Left lung (tissue), 10 donors: ENCODE results near the gene CENPU. TPM values are rescaled to one million over a fixed set of nuclear protein-coding genes. Genes with fewer than 3 reads are reported as not detected.

Experiments
- ATAC-seq: fragments of 200-7000 bp; cut with Tn5 transposase; one replicate; pipeline ENCODE4 v1.9.1; 2020; ENCODE audit warnings: moderate library complexity
- DNase-seq, 4 donors: peaks; one replicate each; pipeline ENCODE4 v3.0.0-alpha.2; 2013 to 2020
- H3K27ac ChIP-seq, 2 donors: fragments of 200-600 bp; sonication (generic) in 1 of 2; one replicate each; pipeline versions ENCODE4 v1.5.0 to v1.8.0; 2020 to 2021
- H3K27me3 ChIP-seq, 2 donors: fragments of 200-600 bp; sonication (generic) in 1 of 2; one replicate each; pipeline versions ENCODE4 v1.5.0 to v1.8.0; 2020 to 2021
- H3K36me3 ChIP-seq, 2 donors: fragments of 200-600 bp; sonication (generic) in 1 of 2; one replicate each; pipeline versions ENCODE4 v1.5.0 to v1.8.0; 2020 to 2021
- H3K4me1 ChIP-seq, 2 donors: fragments of 200-600 bp; one replicate each; pipeline ENCODE4 v1.8.0; 2021
- H3K4me3 ChIP-seq, 2 donors: fragments of 200-600 bp; sonication (generic) in 1 of 2; one replicate each; pipeline versions ENCODE4 v1.5.0 to v1.8.0; 2020 to 2021; ENCODE audit warnings: mild to moderate bottlenecking in 1 of 2
- H3K9me3 ChIP-seq, 2 donors: fragments of 200-600 bp; sonication (generic) in 1 of 2; one replicate each; pipeline versions ENCODE4 v1.5.0 to v1.8.0; 2020 to 2021
- CTCF ChIP-seq, 2 donors: fragments of 200-600 bp; sonication (generic) in 1 of 2; IDR thresholded peaks; one replicate each; pipeline versions ENCODE4 v1.5.0 to v1.8.0; 2021; ENCODE audit warnings: antibody characterized with exemption in 2 of 2
- intact Hi-C, 2 donors: fragments of 100-400 bp; cut with DNase I; formaldehyde crosslinking; loops; one replicate each; pipeline versions ENCODE4 v1.11.2 to v1.14.2; 2022
- polyA plus RNA-seq, 6 donors: library from polyadenylated mRNA; unstranded; fragments of 120-200 nt; gene quantifications; one replicate each; pipeline ENCODE4 v1.2.1, GENCODE V29; 2013; ENCODE audit not compliant: insufficient read length in 6 of 6
- total RNA-seq, 2 donors: library from RNA; stranded (reverse); fragmentation: NEBNext Ultra II Directional; extraction: Animal tissue kit (Norgen Biotek cat#: 25700); gene quantifications; one replicate each; pipeline ENCODE4 v1.2.1, GENCODE V29; 2021
- donor health status: DM: no; HTN: yes; CAD: no.
- donor health status: DM: no; HTN: no; CAD: no.

CENPU gene
- total and polyA plus RNA-seq, 8 donors = 11.3 to 59.1 (median 34.0) TPM

DNA sequence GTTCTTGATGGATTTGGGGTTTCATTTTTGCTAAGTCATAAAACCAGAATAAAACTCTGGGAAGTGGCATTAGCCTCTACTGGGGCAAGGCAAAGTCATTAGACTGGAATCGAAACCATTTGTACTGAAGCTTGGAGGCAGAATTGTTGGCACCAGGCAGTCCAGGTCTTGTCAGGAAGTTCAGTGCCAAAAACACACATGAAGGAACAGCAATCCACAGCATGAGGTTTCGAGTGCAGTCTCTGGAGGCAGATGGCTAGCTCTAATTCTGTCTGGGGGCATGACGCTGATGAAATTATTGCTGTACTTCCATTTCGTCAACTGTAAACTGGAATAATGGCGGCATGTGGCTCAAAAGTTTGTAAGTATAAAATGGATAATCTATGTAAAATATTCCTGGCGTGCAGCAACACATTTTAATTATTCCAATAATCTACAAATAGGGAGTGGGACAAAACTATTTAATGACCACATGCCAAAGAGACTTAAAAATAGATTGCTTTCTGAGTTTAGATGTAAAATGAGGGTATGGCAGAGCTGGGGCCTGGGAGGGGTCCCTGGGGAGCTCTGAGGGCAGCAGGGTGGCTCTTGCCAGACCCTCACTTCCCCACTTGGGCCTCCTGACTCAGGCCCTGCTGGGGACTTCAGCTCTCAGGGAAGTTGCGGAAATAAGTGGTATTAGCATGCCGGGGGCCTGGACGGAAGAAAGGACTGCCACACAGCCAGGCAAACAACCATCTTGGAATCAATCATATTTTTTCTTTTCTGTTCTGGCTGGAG lies 18.8 kb upstream of the CENPU start:
- peaks cover 0 to 15% of the 10 kb centered on the region in 2 donors for H3K4me1 ChIP-seq
- ATAC-seq = no peak
- intact Hi-C loops = loop anchor here in 1 of 2 donors (10.0 kb wide), 1 partner anchor 232 kb away; no protein-coding TSS in a partner anchor

DNA sequence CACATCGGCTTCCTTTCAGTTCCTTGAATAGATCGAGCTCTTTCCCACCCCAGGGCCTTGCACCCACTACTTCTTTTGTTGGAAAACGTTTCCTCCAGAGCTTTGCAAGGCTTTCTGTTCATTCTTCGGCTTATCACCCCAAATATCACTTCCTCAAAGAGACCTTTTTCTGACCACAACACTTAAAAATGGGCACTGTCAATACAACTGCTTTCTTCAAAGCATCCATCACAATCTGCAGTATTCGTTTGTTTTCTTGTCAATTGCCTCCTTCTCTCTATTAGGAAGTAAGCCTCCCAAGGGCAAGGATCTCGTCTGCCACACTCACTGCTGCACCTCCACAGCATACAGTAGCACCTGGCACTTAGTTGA lies 17.7 kb upstream of the CENPU start:
- intact Hi-C loops = loop anchor here in 1 of 2 donors (10.0 kb wide), 1 partner anchor 233 kb away; no protein-coding TSS in a partner anchor
- no peaks in the 10 kb centered on the region for H3K27me3 ChIP-seq
- no peaks in the 10 kb centered on the region for H3K9me3 ChIP-seq
- no peak for ATAC-seq
- H3K4me1 ChIP-seq = peaks cover 11 to 26% of the 10 kb centered on the region in 2 donors
- TF ChIP-seq CTCF (IDR thresholded peaks at IDR 0.05) = no peak
- no peak for DNase-seq
- no peak overlapping the region for H3K4me3 ChIP-seq
- H3K36me3 ChIP-seq = peaks cover 0 to 50% of the 10 kb centered on the region in 2 donors
- no peak overlapping the region for H3K27ac ChIP-seq

More for the DNA sequence above, 18.8 kb upstream of the CENPU start:
- no peaks in the 10 kb centered on the region for H3K27me3 ChIP-seq
- H3K27ac ChIP-seq = no peak overlapping the region
- peaks cover 0 to 61% of the 10 kb centered on the region in 2 donors for H3K36me3 ChIP-seq
- no peak for DNase-seq
- no peaks in the 10 kb centered on the region for H3K9me3 ChIP-seq
- H3K4me3 ChIP-seq = no peak overlapping the region
- TF ChIP-seq CTCF (IDR thresholded peaks at IDR 0.05) = no peak

DNA sequence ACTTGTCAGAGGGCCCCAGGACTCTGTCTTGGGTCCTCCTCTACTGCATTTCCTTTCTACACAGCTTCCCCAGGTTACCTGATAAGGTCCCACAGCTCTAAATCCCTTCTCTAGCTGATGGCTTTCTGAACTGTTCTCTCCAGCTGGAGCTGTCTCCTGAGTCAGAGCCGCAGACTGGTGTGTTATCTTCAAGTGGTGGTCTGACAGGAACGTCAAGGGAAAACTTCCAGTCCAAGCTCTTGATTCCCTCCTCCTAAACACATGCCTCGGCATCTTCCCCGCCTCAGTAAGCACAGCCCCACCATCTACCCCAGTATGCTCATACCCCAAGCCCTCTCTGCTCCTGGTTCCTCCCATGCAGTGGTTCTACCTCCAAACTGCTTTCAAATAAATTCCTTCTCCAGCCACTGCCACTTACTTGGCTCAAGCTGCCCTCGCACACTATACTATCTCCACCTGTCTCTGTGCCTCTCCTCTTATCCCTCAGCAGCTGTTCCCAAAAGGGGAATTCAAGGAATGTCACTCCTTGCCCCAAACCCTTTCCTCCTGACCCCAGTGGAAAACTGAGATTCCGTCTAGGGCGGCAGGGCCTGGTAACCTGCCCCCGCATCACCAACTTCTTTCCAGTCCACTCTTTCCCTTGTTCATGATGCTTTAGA lies 17.2 kb upstream of the CENPU start:
- DNase-seq (no peak), ATAC-seq (no peak)
- H3K9me3 ChIP-seq = no peaks in the 10 kb centered on the region
- no peak for TF ChIP-seq CTCF (IDR thresholded peaks at IDR 0.05)
- no peak overlapping the region for H3K27ac ChIP-seq
- H3K4me1 ChIP-seq = peaks cover 16 to 32% of the 10 kb centered on the region in 2 donors
- peaks cover 0 to 44% of the 10 kb centered on the region in 2 donors for H3K36me3 ChIP-seq
- no peaks in the 10 kb centered on the region for H3K27me3 ChIP-seq
- no peak overlapping the region for H3K4me3 ChIP-seq
- intact Hi-C loops = loop anchor here in 1 of 2 donors (10.0 kb wide), 1 partner anchor 234 kb away; no protein-coding TSS in a partner anchor

GRCh38 chr4:184748251-184748652 lies 14.4 kb upstream of the CENPU start:
- peak in 3 of 4 donors; percentile 51 to 70 (median 65) for DNase-seq

More at GRCh38 chr4:184748251-184748652, 14.4 kb upstream of the CENPU start:
- Histone ChIP-seq H3K27ac (peak overlapping the region in 1 of 2 donors; percentile 84), H3K4me3 (no peak overlapping the region), H3K27me3 (no peaks in the 10 kb centered on the region), H3K4me1 (peaks cover 22 to 43% of the 10 kb centered on the region in 2 donors), H3K36me3 (peaks cover 0 to 16% of the 10 kb centered on the region in 2 donors), H3K9me3 (no peaks in the 10 kb centered on the region)
- intact Hi-C loops = no loop called here
- ATAC-seq = peak; percentile 51
- no peak for TF ChIP-seq CTCF (IDR thresholded peaks at IDR 0.05)
